ENCODE data around the gene SCN1B.
A peak's percentile ranks its signal among the peaks of the same experiment; 100 is the strongest.

SCN1B gene

GRCh38 chr19:35041548-35042055 is 11.3 kb downstream of the SCN1B start, which contains the start of gene HPN:
Gene HPN, plus strand, starts transcription at chr19:35041721. Its CDS starts 786 bp downstream, at chr19:35042507.
- TF ChIP-seq CTCF (IDR thresholded peaks at IDR 0.05; ENCODE audit: low read depth, low read length, missing control alignments): no peak
- no peak for DNase-seq
- Histone ChIP-seq H3K4me3 (ENCODE audit: low read depth, low read length) (no peak within 1 kb of the TSS), H3K27me3 (replicated peaks) (no peaks in the 10 kb centered on the region), H3K36me3 (replicated peaks) (no peaks in the 10 kb centered on the region), H3K27ac (no peak within 1 kb of the TSS)
- in situ Hi-C loops (cut with HindIII; ENCODE audit: low pct_ligation_motif_present, low sequenced_read_pairs): no loop called here

GRCh38 chr19:35042056-35042730 is 11.9 kb downstream of the SCN1B start:
- in situ Hi-C loops (cut with HindIII; ENCODE audit: low pct_ligation_motif_present, low sequenced_read_pairs): no loop called here
- H3K4me3 ChIP-seq (ENCODE audit: low read depth, low read length): no peak overlapping the region
- no peak overlapping the region for H3K27ac ChIP-seq
- no peaks in the 10 kb centered on the region for H3K36me3 ChIP-seq (replicated peaks)
- DNase-seq: no peak
- no peak for TF ChIP-seq CTCF (IDR thresholded peaks at IDR 0.05; ENCODE audit: low read depth, low read length, missing control alignments)
- no peaks in the 10 kb centered on the region for H3K27me3 ChIP-seq (replicated peaks)

- no peak for TF ChIP-seq CTCF (IDR thresholded peaks at IDR 0.05; ENCODE audit: low read depth, low read length, missing control alignments)
- Histone ChIP-seq H3K4me3 (ENCODE audit: low read depth, low read length) (no peak overlapping the region), H3K27ac (no peak overlapping the region), H3K27me3 (replicated peaks) (no peaks in the 10 kb centered on the region), H3K36me3 (replicated peaks) (no peaks in the 10 kb centered on the region)
- in situ Hi-C loops (cut with HindIII; ENCODE audit: low pct_ligation_motif_present, low sequenced_read_pairs): no loop called here
- no peak for DNase-seq
Observed at GRCh38 chr19:35042954-35043604, 12.8 kb downstream of the SCN1B start.

GRCh38 chr19:35043906-35044305 is 13.6 kb downstream of the SCN1B start:
- no peaks in the 10 kb centered on the region for H3K27me3 ChIP-seq (replicated peaks)
- in situ Hi-C loops (cut with HindIII; ENCODE audit: low pct_ligation_motif_present, low sequenced_read_pairs): no loop called here
- DNase-seq: no peak
- no peaks in the 10 kb centered on the region for H3K36me3 ChIP-seq (replicated peaks)
- H3K27ac ChIP-seq: no peak overlapping the region
- TF ChIP-seq CTCF (IDR thresholded peaks at IDR 0.05; ENCODE audit: low read depth, low read length, missing control alignments): no peak
- H3K4me3 ChIP-seq (ENCODE audit: low read depth, low read length): no peak overlapping the region

GRCh38 chr19:35044317-35045117 is 14.2 kb downstream of the SCN1B start:
- peak; percentile 99 for TF ChIP-seq CTCF (IDR thresholded peaks at IDR 0.05; ENCODE audit: low read depth, low read length, missing control alignments)
- Histone ChIP-seq H3K27ac (no peak overlapping the region), H3K4me3 (ENCODE audit: low read depth, low read length) (no peak overlapping the region), H3K36me3 (replicated peaks) (no peaks in the 10 kb centered on the region), H3K27me3 (replicated peaks) (no peaks in the 10 kb centered on the region)
- DNase-seq: no peak
- in situ Hi-C loops (cut with HindIII; ENCODE audit: low pct_ligation_motif_present, low sequenced_read_pairs): no loop called here

Measured in brain microvascular endothelial cell (primary cell).